ENCODE measurements around the gene TRAPPC4. TPM values are rescaled to one million over a fixed set of nuclear protein-coding genes. Genes with fewer than 3 reads are reported as not detected.

The TRAPPC4 gene
- total and polyA plus RNA-seq, 5 donors from 2014 or later, result 82.9 to 179 (median 140) TPM

DNA sequence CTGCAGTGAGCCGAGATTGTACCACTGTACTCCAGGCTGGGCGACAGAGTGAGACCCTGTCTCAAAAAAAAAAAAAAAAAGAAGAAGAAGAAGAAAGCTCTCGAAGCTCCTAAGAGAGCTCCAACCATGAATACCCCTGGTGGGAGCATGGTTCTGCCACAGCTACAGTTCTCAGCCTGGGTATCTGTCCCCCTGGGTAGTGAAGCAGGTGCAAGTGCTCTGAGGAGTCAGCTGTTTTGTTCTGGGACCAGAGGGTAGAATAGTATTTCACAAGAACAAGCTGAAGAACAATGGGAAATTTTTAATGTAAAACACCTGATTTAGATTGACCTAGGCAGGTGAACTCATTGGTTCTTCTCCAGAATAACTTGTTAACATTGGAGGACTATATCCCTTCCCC, 42.7 kb downstream of the TRAPPC4 start:
- H3K27ac ChIP-seq (ENCODE audit: insufficient read depth, low read length, poor library complexity, severe bottlenecking), result no peak overlapping the region
- H3K4me1 ChIP-seq (ENCODE audit: control insufficient read depth, insufficient read depth, low read length, poor library complexity, severe bottlenecking), result peaks cover 18% of the 10 kb centered on the region
- Mint-ChIP-seq H3K27ac (peak overlapping the region in 1 of 3 donors; percentile 9), H3K9me3 (no peaks in the 10 kb centered on the region), H3K27me3 (no peaks in the 10 kb centered on the region), H3K4me3 (peak overlapping the region in 1 of 4 donors; percentile 32), H3K36me3 (peaks cover 5% of the 10 kb centered on the region), H3K4me1 (peaks cover 7 to 34% (median 24%) of the 10 kb centered on the region in 4 donors)
- H3K36me3 ChIP-seq (ENCODE audit: control insufficient read depth, insufficient read depth, low read length), result no peaks in the 10 kb centered on the region
- no peak overlapping the region for H3K4me3 ChIP-seq (ENCODE audit: low read depth, low read length)
- H3K27me3 ChIP-seq (ENCODE audit: control insufficient read depth, insufficient read depth, low read length), result no peaks in the 10 kb centered on the region
- DNase-seq, result no peak
- no peaks in the 10 kb centered on the region for H3K9me3 ChIP-seq (ENCODE audit: control insufficient read depth in 2 of 2, low read length in 2 of 2)
- ATAC-seq (ENCODE audit: low read depth in 2 of 2), result no peak

DNA sequence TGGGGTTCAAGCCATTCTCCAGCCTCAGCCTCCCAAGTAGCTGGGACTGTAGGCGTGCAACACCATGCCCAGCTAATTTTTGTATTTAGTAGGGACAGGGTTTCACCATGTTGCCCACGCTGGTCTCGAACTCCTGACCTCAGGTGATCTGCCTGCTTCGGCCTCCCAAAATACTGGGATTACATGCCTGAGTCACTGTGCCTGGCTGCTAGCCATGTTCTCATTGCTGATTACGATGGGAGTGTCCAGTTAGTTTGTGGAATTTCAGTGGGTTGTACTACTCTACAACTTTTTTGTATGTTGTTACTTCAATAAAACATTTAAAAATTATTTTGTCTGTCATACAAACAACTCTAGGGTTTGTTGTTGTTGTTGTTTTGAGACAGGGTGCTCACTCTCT, 44.2 kb downstream of the TRAPPC4 start:
- Histone ChIP-seq H3K27me3 (ENCODE audit: control insufficient read depth, insufficient read depth, low read length) (no peaks in the 10 kb centered on the region), H3K27ac (ENCODE audit: insufficient read depth, low read length, poor library complexity, severe bottlenecking) (no peak overlapping the region), H3K4me1 (ENCODE audit: control insufficient read depth, insufficient read depth, low read length, poor library complexity, severe bottlenecking) (peaks cover 25% of the 10 kb centered on the region), H3K36me3 (ENCODE audit: control insufficient read depth, insufficient read depth, low read length) (no peaks in the 10 kb centered on the region), H3K4me3 (ENCODE audit: low read depth, low read length) (no peak overlapping the region), H3K9me3 (ENCODE audit: control insufficient read depth in 2 of 2, low read length in 2 of 2) (no peaks in the 10 kb centered on the region)
- peaks cover 5% of the 10 kb centered on the region for H3K36me3 Mint-ChIP-seq
- H3K4me3 Mint-ChIP-seq, result peak overlapping the region in 1 of 4 donors; percentile 3
- no peak overlapping the region for H3K27ac Mint-ChIP-seq
- no peaks in the 10 kb centered on the region for H3K9me3 Mint-ChIP-seq
- peaks cover 12 to 39% (median 24%) of the 10 kb centered on the region in 4 donors for H3K4me1 Mint-ChIP-seq
- DNase-seq (no peak), ATAC-seq (ENCODE audit: low read depth in 2 of 2) (no peak)
- no peaks in the 10 kb centered on the region for H3K27me3 Mint-ChIP-seq

DNA sequence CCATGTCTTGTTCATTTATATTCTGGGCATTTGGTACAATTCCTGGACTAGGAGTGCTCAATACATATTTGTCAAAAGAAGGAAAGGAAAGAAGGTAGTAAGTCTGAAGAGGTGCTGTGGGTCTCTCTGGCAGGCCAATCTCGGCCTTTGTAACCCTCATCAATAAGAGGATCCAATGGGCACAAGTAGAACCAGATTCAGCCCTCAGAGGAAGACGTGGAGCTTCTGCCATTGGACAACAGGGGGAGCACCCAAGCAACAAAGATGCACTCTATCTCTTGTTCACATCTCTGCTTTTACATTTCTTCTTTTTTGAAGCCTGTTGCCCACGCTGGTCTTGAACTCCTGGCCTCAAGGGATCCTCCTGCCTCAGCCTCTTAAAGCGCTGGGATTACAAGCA, 46.8 kb downstream of the TRAPPC4 start:
- H3K9me3 Mint-ChIP-seq, result no peaks in the 10 kb centered on the region

GRCh38 chr11:119067371-119068222, 49.0 kb downstream of the TRAPPC4 start, which contains the start of gene VPS11:
VPS11 (plus strand) TSS chr11:119067818; CDS start chr11:119067824, 6 bp downstream.
- ATAC-seq (ENCODE audit: low read depth in 2 of 2) (peak; percentile 96 to 99), DNase-seq (peak; percentile 96 to 99 (median 99))
- Mint-ChIP-seq H3K36me3 (peaks cover 25% of the 10 kb centered on the region), H3K27ac (peak within 1 kb of the TSS; percentile 97 to 99 (median 98)), H3K4me1 (peaks cover 12 to 53% (median 32%) of the 10 kb centered on the region in 4 donors), H3K4me3 (peak within 1 kb of the TSS; percentile 88 to 95 (median 94)), H3K9me3 (no peaks in the 10 kb centered on the region), H3K27me3 (no peaks in the 10 kb centered on the region)
- Histone ChIP-seq H3K4me1 (ENCODE audit: control insufficient read depth, insufficient read depth, low read length, poor library complexity, severe bottlenecking) (peaks cover 37% of the 10 kb centered on the region), H3K27ac (ENCODE audit: insufficient read depth, low read length, poor library complexity, severe bottlenecking) (peak within 1 kb of the TSS; percentile 95), H3K27me3 (ENCODE audit: control insufficient read depth, insufficient read depth, low read length) (no peaks in the 10 kb centered on the region), H3K4me3 (ENCODE audit: low read depth, low read length) (peak within 1 kb of the TSS; percentile 98), H3K36me3 (ENCODE audit: control insufficient read depth, insufficient read depth, low read length) (peaks cover 18% of the 10 kb centered on the region), H3K9me3 (ENCODE audit: control insufficient read depth in 2 of 2, low read length in 2 of 2) (no peaks in the 10 kb centered on the region)

More for the DNA sequence above, 46.8 kb downstream of the TRAPPC4 start:
- peak overlapping the region in 2 of 3 donors; percentile 73 to 88 for H3K27ac Mint-ChIP-seq
- no peaks in the 10 kb centered on the region for H3K27me3 Mint-ChIP-seq
- no peaks in the 10 kb centered on the region for H3K9me3 ChIP-seq (ENCODE audit: control insufficient read depth in 2 of 2, low read length in 2 of 2)
- peaks cover 12 to 52% (median 28%) of the 10 kb centered on the region in 4 donors for H3K4me1 Mint-ChIP-seq
- peaks cover 4% of the 10 kb centered on the region for H3K36me3 ChIP-seq (ENCODE audit: control insufficient read depth, insufficient read depth, low read length)
- H3K4me3 Mint-ChIP-seq, result peak overlapping the region; percentile 44 to 86 (median 74)
- H3K4me1 ChIP-seq (ENCODE audit: control insufficient read depth, insufficient read depth, low read length, poor library complexity, severe bottlenecking), result peaks cover 37% of the 10 kb centered on the region
- no peaks in the 10 kb centered on the region for H3K27me3 ChIP-seq (ENCODE audit: control insufficient read depth, insufficient read depth, low read length)
- H3K27ac ChIP-seq (ENCODE audit: insufficient read depth, low read length, poor library complexity, severe bottlenecking), result peak overlapping the region; percentile 27
- DNase-seq (peak in 2 of 3 donors; percentile 56 to 77), ATAC-seq (ENCODE audit: low read depth in 2 of 2) (no peak)
- H3K4me3 ChIP-seq (ENCODE audit: low read depth, low read length), result no peak overlapping the region
- peaks cover 11% of the 10 kb centered on the region for H3K36me3 Mint-ChIP-seq

Other genes starting within 250 kb of the TRAPPC4 start
- 293 TPM for gene DDX6, start 227.6 kb upstream of the TRAPPC4 start, total RNA-seq
- gene DDX6, start 227.6 kb upstream of the TRAPPC4 start, polyA plus RNA-seq, result 100 to 1,000 TPM in 1 of 4 donors, 10 to 100 TPM in 3; 79.0 to 103 (median 94.6) TPM
- gene CXCR5, start 134.9 kb upstream of the TRAPPC4 start, total RNA-seq, result 4.8 TPM
- 10 to 100 TPM in 1 of 4 donors, 1 to 10 TPM in 3; 3.3 to 10.7 (median 6.0) TPM for gene CXCR5, start 134.9 kb upstream of the TRAPPC4 start, polyA plus RNA-seq
- 229 TPM for gene BCL9L, start 92.8 kb upstream of the TRAPPC4 start, total RNA-seq
- 1 to 10 TPM; 2.1 to 4.1 (median 3.1) TPM for gene BCL9L, start 92.8 kb upstream of the TRAPPC4 start, polyA plus RNA-seq
- not detected for gene UPK2, start 62.5 kb upstream of the TRAPPC4 start, total RNA-seq
- under 1 TPM; 0.19 to 0.42 (median 0.23) TPM for gene UPK2, start 62.5 kb upstream of the TRAPPC4 start, polyA plus RNA-seq
- not detected for gene FOXR1, start 47.0 kb upstream of the TRAPPC4 start, total RNA-seq
- not detected for gene FOXR1, start 47.0 kb upstream of the TRAPPC4 start, polyA plus RNA-seq
- gene CENATAC, start 20.6 kb upstream of the TRAPPC4 start, total RNA-seq, result 116 TPM
- gene CENATAC, start 20.6 kb upstream of the TRAPPC4 start, polyA plus RNA-seq, result 10 to 100 TPM in 3 of 4 donors, 1 to 10 TPM in 1; 10.0 to 14.4 (median 11.9) TPM
- 1,801 TPM for gene RPS25, start 423 bp upstream of the TRAPPC4 start, total RNA-seq
- gene RPS25, start 423 bp upstream of the TRAPPC4 start, polyA plus RNA-seq, result 1,000 to 10,000 TPM; 3,291 to 5,953 (median 5,138) TPM
- gene SLC37A4, start 12.1 kb downstream of the TRAPPC4 start, total RNA-seq, result 6.8 TPM
- 10 to 100 TPM in 3 of 4 donors, 1 to 10 TPM in 1; 6.9 to 14.7 (median 10.8) TPM for gene SLC37A4, start 12.1 kb downstream of the TRAPPC4 start, polyA plus RNA-seq
- gene HYOU1, start 38.4 kb downstream of the TRAPPC4 start, total RNA-seq, result 108 TPM
- 10 to 100 TPM; 13.4 to 15.0 (median 14.6) TPM for gene HYOU1, start 38.4 kb downstream of the TRAPPC4 start, polyA plus RNA-seq
- 78.8 TPM for gene VPS11, start 49.1 kb downstream of the TRAPPC4 start, total RNA-seq
- gene VPS11, start 49.1 kb downstream of the TRAPPC4 start, polyA plus RNA-seq, result 10 to 100 TPM; 53.2 to 59.2 (median 56.9) TPM
- 5.9 TPM for gene HMBS, start 66.1 kb downstream of the TRAPPC4 start, total RNA-seq
- gene HMBS, start 66.1 kb downstream of the TRAPPC4 start, polyA plus RNA-seq, result 10 to 100 TPM; 11.2 to 15.5 (median 13.6) TPM
- 22.5 TPM for gene DPAGT1, start 83.1 kb downstream of the TRAPPC4 start, total RNA-seq
- 10 to 100 TPM; 28.6 to 35.2 (median 32.6) TPM for gene DPAGT1, start 83.1 kb downstream of the TRAPPC4 start, polyA plus RNA-seq
- gene C2CD2L, start 88.6 kb downstream of the TRAPPC4 start, total RNA-seq, result 21.1 TPM
- 1 to 10 TPM; 2.1 to 4.6 (median 4.5) TPM for gene C2CD2L, start 88.6 kb downstream of the TRAPPC4 start, polyA plus RNA-seq
- gene HINFP, start 102.8 kb downstream of the TRAPPC4 start, total RNA-seq, result 24.4 TPM
- gene HINFP, start 102.8 kb downstream of the TRAPPC4 start, polyA plus RNA-seq, result 10 to 100 TPM in 3 of 4 donors, 1 to 10 TPM in 1; 10.0 to 18.1 (median 13.3) TPM
- not detected for gene ABCG4, start 130.3 kb downstream of the TRAPPC4 start, total RNA-seq
- not detected for gene ABCG4, start 130.3 kb downstream of the TRAPPC4 start, polyA plus RNA-seq
- 7.8 TPM for gene NLRX1, start 150.0 kb downstream of the TRAPPC4 start, total RNA-seq
- gene NLRX1, start 150.0 kb downstream of the TRAPPC4 start, polyA plus RNA-seq, result 1 to 10 TPM; 5.0 to 6.7 (median 5.8) TPM
- gene NHERF4, start 166.7 kb downstream of the TRAPPC4 start, total RNA-seq, result not detected
- gene NHERF4, start 166.7 kb downstream of the TRAPPC4 start, polyA plus RNA-seq, result not detected
- gene CBL, start 187.6 kb downstream of the TRAPPC4 start, total RNA-seq, result 35.6 TPM
- 10 to 100 TPM in 1 of 4 donors, 1 to 10 TPM in 3; 7.9 to 11.7 (median 8.8) TPM for gene CBL, start 187.6 kb downstream of the TRAPPC4 start, polyA plus RNA-seq

All from CD4-positive, CD25-positive, alpha-beta regulatory T cell (primary cell).